GM12872 (cell line): Measurements from ENCODE around the gene LRMDA.

Experiments
- TF ChIP-seq, protein P1 (sequence below): IDR thresholded peaks from 3 replicates; pipeline ENCODE4 v1.5.1; 2011; ENCODE audit warnings: low read depth, mild to moderate bottlenecking, low read length, moderate library complexity; ENCODE audit not compliant: insufficient read depth

Gene LRMDA

DNA sequence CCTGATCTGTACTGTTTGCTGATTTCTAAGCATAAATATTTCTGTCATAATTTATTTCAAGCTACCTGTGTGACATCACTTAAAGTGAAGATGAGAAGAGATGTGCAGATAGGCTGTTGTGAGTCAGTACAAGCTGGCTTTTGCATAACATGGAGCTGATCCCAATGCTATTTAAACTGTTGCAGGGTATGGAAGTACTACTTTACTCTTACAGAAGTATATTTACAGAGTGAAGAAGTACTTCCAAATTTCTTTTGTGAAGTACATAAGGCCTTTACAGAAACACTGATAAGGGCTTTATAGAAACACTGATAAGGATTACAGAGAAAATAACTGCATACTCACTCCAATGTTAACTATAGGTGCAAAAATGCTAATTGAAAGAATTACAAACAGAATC is 911.6 kb downstream of the LRMDA start:
- TF ChIP-seq, protein P1, sequence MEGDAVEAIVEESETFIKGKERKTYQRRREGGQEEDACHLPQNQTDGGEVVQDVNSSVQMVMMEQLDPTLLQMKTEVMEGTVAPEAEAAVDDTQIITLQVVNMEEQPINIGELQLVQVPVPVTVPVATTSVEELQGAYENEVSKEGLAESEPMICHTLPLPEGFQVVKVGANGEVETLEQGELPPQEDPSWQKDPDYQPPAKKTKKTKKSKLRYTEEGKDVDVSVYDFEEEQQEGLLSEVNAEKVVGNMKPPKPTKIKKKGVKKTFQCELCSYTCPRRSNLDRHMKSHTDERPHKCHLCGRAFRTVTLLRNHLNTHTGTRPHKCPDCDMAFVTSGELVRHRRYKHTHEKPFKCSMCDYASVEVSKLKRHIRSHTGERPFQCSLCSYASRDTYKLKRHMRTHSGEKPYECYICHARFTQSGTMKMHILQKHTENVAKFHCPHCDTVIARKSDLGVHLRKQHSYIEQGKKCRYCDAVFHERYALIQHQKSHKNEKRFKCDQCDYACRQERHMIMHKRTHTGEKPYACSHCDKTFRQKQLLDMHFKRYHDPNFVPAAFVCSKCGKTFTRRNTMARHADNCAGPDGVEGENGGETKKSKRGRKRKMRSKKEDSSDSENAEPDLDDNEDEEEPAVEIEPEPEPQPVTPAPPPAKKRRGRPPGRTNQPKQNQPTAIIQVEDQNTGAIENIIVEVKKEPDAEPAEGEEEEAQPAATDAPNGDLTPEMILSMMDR = no peak

DNA sequence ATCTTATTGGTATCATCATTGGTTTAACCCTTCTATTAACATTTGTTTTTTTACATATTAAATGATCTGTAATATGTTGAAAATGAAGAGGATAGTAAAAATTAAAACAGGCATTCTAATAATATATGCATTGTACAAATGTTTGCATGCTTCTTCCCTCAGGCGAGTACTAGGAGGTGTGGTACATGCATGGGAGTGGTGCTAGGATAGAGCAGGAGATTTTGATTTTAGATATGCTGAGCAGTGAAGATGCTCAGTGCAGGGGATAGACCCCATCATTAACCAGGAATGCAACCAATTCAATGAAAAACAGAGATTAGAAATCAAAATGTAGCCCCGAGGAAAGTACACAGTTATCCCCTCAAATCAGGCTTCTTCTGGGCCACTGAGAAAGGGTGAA is 916.4 kb downstream of the LRMDA start:
- TF ChIP-seq, protein P1 = no peak

DNA sequence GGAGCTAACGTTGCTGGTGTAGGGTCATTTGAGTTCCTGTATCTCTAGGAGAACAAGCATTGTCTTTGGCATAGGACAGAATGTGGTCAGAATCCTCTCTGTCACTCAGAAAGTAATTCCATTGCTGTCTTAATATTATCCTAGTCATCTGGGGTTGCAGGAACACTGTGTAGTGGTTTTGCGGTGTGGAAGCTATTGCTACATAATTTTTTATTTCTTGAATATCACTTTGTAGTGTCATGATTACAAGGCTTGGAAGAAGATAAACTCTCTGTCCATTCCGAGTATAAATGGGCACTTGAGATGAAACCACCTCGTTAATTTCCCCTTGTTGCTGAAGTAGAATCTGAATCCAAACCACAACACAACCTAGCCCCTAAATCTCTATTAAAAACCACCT is 919.2 kb downstream of the LRMDA start:
- TF ChIP-seq, protein P1 = no peak

DNA sequence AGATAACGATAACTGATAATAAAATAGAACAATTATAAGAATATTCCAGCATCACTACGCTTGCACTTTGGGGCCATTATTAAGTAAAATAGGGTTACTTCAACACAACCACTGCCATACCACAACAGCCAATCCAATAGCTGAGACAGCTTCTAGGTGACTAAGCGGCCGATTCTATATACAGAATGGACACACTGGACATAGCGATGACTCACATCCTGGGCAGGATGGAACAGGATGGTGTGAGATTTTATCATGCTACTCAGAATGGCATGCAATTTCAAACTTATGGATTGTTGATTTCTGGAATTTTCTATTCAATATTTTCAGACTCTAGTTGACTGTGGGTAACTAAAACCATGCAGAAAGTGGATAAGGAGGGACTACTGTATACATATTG is 920.9 kb downstream of the LRMDA start:
- TF ChIP-seq, protein P1 = no peak

DNA sequence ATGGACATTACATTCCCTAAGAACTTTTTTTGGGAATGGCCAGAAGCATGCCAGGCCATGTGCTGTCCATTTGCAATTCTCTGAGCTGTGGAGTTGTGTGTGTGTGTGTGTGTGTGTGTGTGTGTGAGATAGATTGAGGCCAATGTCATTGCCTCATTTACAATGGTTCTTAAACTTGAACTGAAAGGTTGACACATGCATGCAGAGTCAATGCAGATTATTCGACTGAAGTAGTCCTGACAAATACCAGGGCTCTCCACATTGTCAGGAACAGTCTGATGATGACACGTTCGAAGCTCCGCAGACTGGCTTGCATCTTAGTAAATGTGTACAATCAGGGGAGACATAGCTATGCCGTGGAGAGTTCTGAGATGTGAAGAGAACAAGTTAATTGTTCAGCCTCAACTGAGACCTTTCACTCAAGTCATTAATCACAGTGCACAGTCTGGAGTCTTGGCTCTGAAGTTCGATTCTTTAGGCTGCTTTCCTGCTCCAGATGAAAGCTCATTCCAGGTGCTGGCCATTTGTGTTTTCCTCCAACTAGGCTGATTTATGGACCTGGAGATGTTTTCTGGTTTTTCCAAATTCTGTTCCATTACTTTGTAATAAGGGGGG is 921.9 kb downstream of the LRMDA start:
- TF ChIP-seq, protein P1 = no peak

DNA sequence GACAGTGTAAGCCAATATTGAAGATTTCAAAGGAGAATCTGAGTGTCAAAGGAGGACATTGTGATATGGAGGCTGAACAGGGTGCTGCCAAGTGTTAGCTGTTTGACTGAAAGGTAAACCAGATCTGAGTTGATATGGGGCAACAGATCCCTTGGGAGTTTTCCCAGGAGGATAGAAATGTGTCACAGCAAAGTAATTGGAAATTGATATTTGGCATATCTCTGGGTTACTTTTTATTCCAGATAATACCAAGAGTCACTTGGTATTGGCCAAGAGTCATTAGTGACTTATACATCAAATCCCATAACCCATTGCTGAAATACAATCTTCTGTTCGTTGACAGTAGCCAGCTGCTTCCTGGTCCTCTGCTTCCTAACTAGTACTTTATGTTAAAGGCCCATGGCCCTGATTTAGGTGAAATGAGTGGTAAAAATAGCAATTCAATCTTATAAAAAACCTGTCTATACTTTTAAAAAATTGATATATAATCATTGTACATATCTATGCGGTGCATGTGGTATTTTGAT is 922.9 kb downstream of the LRMDA start:
- TF ChIP-seq, protein P1 = no peak

DNA sequence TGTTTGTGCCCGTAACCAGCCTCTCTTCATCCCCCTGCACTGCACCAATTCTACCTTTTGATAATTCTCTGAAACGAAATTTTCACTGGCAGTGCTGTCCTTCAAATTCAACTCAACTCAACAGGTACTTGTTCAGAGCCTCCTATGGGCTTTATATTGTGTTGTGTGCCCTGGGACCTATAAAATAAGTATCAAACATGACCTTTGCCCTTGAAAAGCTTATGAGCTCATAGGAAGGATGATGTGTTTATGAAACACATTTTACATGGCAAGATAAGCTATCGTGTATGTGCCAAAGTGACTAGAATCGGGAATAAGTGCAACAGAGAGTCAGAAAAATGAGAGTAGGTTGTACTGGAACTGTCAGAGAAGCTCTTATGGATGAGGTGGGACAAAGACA is 923.5 kb downstream of the LRMDA start:
- TF ChIP-seq, protein P1 = no peak
